Stimulated activated CD8-positive, alpha-beta memory T cell treated with anti-CD3 and anti-CD28 coated beads, Interleukin-12 subunit alpha, Interleukin-12 subunit beta, amount 100 ng/mL, for 4 hours (primary cell): ENCODE results near the gene PRKG1.

Source experiments
- DNase-seq: peaks from one replicate; pipeline ENCODE4 v3.0.0-alpha.2; 2020; ENCODE audit warnings: low read depth

The PRKG1 gene

DNA sequence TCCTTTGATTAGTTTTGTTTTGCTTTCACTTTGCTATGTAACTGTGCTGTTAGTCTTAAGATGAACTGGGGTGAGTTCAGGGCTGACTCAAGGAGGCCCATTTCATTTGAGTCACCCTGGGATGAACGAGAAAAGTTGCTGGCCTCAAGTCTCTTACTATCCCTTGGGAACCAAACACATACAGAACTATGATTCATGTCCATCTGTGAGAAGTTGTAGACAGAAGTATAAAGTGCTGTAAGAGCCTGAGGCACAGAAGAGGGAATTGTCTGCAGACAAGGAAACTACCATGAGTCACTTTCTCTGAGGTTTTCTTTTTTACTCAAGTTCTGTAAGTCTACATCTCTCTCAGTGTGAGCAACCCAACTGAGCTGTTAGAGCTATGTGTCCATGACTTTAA, 805.0 kb downstream of the PRKG1 start:
- no peak for DNase-seq

DNA sequence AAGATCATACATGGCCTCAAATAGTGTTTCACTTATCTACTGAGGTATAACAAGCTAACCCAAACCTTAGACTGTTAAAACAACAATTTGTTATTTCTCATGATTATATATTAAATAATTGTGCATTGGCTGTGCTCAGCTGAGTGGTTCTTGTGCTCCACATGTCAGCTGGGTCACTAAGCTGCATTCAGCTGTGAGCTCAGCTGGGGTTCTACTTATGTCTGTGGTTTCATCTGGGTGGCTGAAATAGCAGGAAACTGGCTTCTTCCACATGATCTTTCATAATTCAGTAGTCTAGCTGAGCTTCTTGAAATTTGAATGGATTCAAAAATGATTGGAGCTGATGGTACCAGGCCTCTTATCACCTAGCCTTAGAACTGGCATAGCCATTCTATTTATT, 806.9 kb downstream of the PRKG1 start:
- DNase-seq, result no peak

DNA sequence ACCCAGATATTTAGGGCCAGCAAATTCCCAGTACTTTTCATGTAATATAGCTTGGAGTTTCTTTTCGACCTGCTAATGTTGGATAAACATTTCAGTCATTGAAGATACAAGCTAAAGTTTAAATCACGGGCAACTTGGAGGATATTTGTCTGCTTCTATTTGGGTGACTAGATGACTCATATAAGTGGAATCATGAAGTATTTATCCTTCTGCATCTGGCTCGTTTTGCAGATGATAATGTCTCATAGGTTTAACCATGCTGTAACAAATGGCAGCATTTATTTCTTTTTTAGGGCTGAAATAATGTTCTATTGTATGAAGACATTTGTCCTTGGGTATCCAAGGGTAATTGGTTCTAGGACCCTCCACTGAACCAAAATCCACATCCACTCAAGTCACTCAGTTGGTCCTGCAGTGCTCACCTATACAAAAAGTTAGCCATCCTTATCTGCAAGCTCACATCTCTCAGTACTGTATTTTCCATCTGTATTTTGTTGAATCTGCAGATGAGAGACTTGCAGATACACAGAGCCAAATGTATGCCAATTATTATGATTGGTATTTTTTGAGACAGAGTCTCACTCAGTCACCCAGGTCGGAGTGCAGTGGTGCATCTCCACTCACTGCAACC, 812.3 kb downstream of the PRKG1 start:
- DNase-seq, result no peak

- DNase-seq, result no peak
These were observed 814.0 kb downstream of the PRKG1 start for GRCh38 chr10:51888263-51888662.

DNA sequence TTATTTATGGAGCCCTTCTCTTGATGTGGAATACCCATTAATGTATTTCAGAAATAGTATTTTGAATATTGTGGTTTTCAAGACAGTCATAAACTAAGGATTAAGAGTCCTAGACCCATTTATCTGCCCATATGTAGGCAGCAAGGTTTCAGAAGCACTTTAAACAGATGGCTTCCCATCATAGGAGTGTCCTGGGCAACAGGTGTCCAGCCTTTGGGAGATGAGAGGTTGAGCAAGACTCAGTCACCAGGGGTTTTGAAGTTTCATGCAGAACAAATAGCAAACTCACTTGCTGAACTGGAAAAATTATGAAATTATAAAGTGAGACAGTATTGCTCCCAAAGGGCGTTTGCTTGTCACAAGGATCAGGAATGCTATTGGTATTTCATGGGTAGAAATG, 818.0 kb downstream of the PRKG1 start:
- no peak for DNase-seq

DNA sequence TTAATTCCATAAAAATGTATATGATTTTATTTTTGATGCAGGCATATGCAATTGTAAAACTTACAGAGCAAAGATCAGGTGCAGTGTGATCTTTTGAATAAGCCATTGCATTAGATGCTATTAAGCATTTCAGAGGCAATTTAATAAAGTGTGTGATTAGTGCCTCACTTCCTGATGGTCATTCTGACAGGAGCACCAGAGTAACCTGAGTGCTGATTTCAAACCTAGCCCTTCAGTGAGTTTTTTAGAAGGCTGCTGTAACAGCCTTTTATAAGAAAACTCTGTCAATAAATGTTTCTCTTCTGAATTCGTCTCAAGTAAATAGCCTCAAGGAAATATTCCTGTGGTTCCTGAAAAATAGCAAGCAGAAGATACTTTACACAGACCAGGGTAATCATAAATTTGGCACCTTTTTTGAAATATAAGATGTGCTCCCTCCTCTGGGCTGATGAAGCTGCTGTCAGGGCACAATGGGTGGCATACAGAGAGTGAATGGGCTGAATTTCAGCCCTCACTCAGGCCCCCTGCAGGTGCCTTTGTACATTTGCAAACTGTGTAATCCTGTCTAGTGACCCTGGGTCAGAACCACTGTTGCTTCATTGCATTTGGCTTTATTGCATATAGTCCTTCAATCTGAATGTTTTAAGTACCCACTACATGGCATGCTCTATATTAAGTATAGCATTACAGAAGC, 818.8 kb downstream of the PRKG1 start:
- no peak for DNase-seq

DNA sequence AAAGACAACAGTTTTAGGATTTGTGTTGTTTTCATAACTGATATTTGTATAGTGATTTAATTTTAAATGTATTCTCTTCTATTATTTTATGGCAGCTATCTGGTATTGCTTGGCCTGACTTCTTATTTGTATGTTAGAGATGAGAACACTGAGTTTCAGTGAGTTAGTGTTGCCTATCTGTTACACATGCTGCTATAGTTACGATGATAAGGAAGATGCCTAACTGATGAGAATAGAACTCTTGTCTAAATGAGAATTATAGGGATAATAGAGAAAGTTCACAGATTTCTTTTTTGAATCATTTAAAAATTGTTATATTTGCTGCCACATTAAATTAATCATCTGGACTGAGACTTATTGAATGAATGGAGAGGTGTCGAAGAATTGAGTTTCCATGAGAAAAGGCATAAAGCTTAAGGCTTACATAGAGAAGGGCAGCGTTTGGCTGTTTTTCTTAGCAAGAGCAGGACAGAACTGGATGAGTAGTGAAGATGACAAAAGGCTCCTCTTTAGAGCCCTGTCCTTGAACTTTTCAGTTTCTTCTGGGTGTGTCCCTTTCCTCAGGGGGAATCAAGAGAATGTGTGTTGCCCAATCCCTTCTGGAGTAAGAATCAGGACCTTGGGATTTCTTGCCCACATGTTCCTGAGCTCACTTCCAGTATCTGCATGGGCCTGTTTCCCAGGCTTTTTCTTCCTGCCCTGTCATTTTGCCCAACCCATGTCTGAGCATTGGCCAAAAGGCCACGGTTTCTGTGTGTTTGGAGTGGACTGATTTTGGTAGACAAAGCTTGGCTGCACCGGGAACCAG, 820.7 kb downstream of the PRKG1 start:
- DNase-seq, result no peak

DNA sequence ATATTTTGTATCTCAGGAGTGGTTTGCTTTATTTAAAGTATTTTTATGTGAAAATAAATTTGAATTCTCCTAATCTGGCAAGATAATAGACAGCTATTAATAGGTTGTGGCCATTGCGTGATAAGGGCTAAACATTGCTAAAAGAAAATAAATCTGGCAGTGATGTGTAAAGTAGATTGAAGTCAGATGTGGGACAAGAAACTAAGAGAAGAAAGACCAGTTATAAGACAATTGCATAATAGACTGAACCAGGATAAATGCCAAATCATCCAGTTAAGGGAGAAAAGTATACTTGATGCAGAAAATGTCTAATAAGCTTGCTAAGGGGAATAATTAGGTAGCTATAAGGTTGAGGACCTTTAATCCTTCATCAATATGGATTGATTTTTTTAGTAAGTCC, 822.6 kb downstream of the PRKG1 start:
- DNase-seq, result no peak

GRCh38 chr10:51897560-51897959, 823.3 kb downstream of the PRKG1 start:
- no peak for DNase-seq

- no peak for DNase-seq
These were observed 825.9 kb downstream of the PRKG1 start for GRCh38 chr10:51900180-51900579.

DNA sequence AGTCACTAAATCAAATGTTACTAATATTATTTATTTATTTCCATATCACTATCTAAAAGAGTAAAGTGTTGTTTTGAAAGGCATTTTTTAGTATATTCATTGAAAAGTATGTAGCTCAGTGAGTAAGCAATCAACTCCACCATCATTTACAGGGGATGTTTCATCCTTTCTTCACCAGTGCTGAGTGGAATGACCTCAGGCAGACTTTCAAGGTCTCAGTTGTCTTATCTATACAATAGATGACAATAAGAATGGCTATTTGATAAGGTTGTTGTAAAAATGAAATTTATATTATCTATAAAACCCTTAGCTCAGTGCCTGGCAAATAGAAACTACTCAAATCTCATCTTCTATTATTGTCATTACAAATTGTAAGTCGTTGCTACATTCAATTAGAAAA, 829.4 kb downstream of the PRKG1 start:
- no peak for DNase-seq

GRCh38 chr10:51905032-51905431, 830.7 kb downstream of the PRKG1 start:
- no peak for DNase-seq

DNA sequence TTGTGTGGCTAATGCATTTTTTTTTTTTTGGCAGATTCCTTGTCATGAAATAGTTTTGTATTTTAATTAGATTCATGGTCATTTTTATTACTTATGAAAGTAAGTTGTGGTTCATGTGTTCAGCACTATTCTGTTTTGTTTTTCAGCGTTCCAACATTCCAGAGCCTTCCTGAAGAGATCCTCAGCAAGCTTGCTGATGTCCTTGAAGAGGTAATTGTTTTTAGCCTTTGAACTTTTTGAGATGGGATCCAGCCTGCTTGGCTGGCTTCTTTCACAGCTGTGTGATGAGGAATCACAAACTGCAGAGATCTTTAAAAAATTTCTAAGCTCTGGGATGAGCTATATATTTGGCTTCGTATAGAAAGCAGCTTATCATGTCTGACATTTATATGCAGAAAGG, 833.1 kb downstream of the PRKG1 start:
- no peak for DNase-seq

- no peak for DNase-seq
These were observed 835.9 kb downstream of the PRKG1 start for GRCh38 chr10:51910189-51910588.

DNA sequence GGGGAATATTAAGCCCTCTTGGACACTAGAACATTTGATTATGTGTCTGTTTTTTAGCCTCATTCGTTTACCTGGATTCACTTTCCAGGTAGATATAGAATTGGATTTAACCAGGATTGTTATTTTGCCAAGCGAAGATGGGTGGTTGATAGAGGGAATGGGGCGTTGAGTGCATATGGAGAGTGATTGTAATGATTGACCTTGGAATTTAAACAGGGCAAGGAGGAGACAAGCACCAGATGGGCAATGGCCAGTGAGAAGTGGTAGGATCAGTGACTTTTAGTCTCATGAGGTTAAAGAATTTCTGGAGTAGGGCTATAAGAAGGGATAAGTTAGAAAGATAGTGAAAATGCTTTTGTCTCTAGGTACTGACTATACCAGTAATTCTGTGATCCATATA, 836.3 kb downstream of the PRKG1 start:
- no peak for DNase-seq

DNA sequence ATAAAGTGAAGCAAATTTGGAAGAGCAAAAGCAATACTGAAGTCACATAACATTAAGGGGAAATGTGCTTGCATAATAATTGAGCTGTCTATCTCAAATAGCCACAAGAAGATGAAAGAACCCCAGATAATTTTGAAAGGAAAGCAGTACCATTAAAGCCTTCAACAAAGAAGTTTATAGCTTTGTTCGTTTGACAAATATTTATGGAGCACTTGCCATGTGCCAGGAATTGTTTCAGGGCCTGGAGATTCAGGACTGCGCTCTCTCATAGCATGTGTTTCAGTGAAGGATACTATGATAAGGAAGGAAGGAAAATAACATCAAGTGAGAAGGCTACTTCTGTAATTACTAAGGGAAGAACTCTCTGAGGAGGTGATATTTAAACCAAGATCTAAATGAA, 837.4 kb downstream of the PRKG1 start:
- DNase-seq, result no peak

- no peak for DNase-seq
These were observed 840.8 kb downstream of the PRKG1 start for GRCh38 chr10:51915031-51915542.

GRCh38 chr10:51918440-51918839, 844.2 kb downstream of the PRKG1 start:
- no peak for DNase-seq

DNA sequence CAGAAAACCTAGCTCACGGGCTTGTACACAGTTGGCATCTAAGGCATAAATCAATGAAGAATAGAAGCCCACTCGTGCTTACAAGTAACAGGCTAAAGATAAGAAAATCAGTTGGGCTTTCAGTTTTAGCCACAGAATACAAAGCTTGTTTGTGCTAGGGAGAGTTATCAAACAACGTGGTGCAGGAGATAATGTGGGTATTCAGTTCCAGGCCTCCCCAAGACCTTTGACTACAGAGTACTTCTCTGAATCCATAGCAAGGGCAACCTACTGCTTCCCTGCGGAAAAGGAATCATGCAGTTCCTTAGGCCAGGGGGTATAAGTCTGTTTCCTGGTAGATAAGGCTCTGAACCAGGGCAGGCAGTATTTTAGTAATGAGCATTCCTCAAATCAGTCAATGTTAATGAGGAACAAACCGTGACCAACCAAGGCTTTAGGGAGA, 844.6 kb downstream of the PRKG1 start:
- DNase-seq, result no peak

- no peak for DNase-seq
These were observed 846.4 kb downstream of the PRKG1 start for GRCh38 chr10:51920672-51921071.

DNA sequence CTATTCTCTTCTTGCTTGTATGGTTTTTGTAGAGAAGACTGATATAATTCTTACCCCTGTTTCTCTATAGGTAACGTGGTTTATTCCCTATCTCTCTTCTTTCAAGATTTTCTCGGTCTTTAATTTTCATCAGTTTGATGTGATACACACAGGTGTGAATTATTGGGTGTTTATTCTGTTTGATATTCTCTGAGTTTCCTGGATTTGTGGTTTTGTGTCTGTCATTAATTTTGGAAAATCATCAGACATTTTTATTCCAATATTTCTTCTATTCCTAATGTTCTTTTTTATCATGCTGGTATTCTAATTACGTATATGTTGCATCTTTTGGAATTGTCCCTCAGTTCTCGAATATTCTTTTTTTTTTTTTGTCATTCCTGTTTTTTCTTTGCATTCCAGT, 850.1 kb downstream of the PRKG1 start:
- no peak for DNase-seq

DNA sequence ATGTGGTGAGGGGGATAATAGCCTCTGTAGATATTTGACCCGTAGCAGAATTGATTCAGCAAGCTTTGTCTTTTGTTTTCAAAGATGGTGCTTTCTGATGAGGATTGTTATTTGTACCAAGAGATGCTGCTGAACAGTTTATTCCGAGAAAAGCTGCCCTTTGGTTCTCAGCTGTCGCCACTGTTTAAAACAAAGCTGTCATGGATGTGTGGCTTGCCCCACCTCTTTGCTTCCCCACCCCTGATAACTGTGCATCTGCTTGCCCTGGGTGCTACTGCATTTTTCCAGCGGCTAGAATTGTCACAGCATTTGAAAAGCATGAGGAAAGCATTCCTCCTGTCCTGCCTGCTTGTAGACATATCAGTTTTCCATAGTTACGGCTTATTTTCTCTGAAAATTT, 852.0 kb downstream of the PRKG1 start:
- DNase-seq, result no peak

- DNase-seq, result no peak
These were observed 853.9 kb downstream of the PRKG1 start for GRCh38 chr10:51928162-51928561.
